ENCODE results near the gene TMEM88.

Gene TMEM88

DNA sequence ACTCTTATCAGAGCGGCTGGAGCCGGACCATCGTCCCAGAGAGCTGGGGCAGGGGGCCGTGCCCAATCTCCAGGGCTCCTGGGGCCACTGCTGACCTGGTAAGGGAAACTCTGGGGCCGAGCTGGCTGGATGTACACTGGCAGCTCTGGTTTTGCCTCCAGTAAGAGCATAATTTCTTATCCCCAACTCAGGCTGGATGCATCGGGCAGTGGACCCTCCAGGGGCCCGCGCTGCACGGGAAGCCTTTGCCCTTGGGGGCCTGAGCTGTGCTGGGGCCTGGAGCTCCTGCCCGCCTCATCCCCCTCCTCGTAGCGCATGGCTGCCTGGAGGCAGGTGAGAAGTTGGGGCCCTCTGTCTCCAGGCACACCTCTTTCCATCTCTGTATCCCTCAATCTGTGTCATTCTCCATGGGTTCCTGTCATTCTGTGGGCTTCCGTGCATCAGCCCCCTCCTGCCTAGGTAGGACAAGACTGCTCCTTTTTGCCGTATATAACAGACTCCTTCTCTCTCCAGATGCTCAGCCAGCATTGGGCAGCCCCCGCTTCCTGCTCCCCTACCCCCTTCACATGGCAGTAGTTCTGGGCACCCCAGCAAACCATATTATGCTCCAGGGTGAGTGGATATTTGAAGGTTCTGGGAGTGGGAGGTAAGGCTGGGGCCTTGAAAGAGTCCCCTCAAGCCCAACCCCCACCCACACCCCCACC, 9.4 kb upstream of the TMEM88 start:
- no peak for DNase-seq

GRCh38 chr17:7846063-7846735, 8.7 kb upstream of the TMEM88 start:
- DNase-seq = no peak

GRCh38 chr17:7846765-7847661, 7.9 kb upstream of the TMEM88 start:
- no peak for DNase-seq

DNA sequence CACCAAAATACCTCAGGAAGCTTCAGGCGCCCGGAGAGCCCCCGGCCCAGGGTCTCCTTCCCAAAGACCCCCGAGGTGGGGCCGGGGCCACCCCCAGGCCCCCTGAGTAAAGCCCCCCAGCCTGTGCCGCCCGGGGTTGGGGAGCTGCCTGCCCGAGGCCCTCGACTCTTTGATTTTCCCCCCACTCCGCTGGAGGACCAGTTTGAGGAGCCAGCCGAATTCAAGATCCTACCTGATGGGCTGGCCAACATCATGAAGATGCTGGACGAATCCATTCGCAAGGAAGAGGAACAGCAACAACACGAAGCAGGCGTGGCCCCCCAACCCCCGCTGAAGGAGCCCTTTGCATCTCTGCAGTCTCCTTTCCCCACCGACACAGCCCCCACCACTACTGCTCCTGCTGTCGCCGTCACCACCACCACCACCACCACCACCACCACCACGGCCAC, 6.7 kb upstream of the TMEM88 start:
- DNase-seq = no peak

- no peak for DNase-seq
These were observed 6.1 kb upstream of the TMEM88 start for GRCh38 chr17:7848739-7849129.

- DNase-seq = no peak
These were observed 5.6 kb upstream of the TMEM88 start for GRCh38 chr17:7849130-7849750.

- no peak for DNase-seq
These were observed 4.9 kb upstream of the TMEM88 start for GRCh38 chr17:7849751-7850504.

- DNase-seq = no peak
These were observed 4.0 kb upstream of the TMEM88 start for GRCh38 chr17:7850701-7851437.

- peak; percentile 83 for DNase-seq
These were observed 3.2 kb upstream of the TMEM88 start for GRCh38 chr17:7851438-7852261.

GRCh38 chr17:7852262-7852670, 2.6 kb upstream of the TMEM88 start:
- no peak for DNase-seq

DNA sequence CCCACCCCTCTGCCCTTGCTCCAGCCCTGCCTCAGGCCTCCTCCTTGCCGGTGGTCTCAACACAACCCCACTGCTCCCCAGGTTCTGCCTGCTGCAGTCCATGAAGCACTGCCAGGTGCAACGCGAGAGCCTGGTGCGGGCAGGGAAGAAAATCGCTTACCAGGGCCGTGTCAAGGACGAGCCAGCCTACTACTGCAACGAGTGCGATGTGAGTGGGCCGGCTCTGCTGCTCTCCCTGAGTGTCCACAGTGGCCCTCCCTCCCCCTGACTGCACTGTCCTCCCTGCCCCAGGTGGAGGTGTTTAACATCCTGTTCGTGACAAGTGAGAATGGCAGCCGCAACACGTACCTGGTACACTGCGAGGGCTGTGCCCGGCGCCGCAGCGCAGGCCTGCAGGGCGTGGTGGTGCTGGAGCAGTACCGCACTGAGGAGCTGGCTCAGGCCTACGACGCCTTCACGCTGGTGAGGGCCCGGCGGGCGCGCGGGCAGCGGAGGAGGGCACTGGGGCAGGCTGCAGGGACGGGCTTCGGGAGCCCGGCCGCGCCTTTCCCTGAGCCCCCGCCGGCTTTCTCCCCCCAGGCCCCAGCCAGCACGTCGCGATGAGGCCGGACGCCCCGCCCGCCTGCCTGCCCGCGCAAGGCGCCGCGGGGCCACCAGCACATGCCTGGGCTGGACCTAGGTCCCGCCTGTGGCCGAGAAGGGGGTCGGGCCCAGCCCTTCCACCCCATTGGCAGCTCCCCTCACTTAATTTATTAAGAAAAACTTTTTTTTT, 1.8 kb upstream of the TMEM88 start:
- DNase-seq = no peak

DNA sequence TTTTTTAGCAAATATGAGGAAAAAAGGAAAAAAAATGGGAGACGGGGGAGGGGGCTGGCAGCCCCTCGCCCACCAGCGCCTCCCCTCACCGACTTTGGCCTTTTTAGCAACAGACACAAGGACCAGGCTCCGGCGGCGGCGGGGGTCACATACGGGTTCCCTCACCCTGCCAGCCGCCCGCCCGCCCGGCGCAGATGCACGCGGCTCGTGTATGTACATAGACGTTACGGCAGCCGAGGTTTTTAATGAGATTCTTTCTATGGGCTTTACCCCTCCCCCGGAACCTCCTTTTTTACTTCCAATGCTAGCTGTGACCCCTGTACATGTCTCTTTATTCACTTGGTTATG, 1.2 kb upstream of the TMEM88 start:
- no peak for DNase-seq

GRCh38 chr17:7854078-7854777, 638 bp upstream of the TMEM88 start:
- no peak for DNase-seq

- DNase-seq = no peak
These were observed 769 bp downstream of the TMEM88 start for GRCh38 chr17:7855660-7856010.

- DNase-seq = no peak
These were observed 1.3 kb downstream of the TMEM88 start for GRCh38 chr17:7856011-7856810.

GRCh38 chr17:7856811-7857712, 2.2 kb downstream of the TMEM88 start, which contains the start of gene NAA38:
NAA38 (minus strand) TSS chr17:7857559; CDS start chr17:7857463, 96 bp downstream.
- DNase-seq = peak; percentile 98
